ENCODE results near the gene CTSC.

Gene CTSC

DNA sequence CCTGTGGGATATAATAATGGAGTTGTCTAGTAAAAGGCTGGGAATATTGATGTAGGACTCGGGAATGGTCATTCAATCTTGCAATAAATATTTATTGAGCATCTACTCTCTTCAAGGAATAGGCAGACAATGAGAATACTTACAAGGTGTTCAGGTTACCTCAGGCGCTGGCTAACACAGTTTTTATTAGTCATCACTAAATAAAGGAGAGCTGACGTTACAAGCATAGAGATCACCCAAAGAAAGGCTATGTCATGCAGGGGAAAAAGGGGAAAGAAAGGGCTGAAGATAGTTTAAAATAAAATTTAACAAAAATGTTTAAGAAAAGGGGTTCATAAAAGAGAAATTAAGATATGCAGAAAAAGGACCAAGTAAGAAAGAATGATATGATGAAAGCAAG is 15.8 kb upstream of the CTSC start:
- no peak overlapping the region for H3K4me3 ChIP-seq (replicated peaks; ENCODE audit: low read depth, low read length)
- TF ChIP-seq, protein P1, sequence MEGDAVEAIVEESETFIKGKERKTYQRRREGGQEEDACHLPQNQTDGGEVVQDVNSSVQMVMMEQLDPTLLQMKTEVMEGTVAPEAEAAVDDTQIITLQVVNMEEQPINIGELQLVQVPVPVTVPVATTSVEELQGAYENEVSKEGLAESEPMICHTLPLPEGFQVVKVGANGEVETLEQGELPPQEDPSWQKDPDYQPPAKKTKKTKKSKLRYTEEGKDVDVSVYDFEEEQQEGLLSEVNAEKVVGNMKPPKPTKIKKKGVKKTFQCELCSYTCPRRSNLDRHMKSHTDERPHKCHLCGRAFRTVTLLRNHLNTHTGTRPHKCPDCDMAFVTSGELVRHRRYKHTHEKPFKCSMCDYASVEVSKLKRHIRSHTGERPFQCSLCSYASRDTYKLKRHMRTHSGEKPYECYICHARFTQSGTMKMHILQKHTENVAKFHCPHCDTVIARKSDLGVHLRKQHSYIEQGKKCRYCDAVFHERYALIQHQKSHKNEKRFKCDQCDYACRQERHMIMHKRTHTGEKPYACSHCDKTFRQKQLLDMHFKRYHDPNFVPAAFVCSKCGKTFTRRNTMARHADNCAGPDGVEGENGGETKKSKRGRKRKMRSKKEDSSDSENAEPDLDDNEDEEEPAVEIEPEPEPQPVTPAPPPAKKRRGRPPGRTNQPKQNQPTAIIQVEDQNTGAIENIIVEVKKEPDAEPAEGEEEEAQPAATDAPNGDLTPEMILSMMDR (IDR thresholded peaks at IDR 0.05; ENCODE audit: insufficient read depth, low read length, poor library complexity, severe bottlenecking), result no peak

DNA sequence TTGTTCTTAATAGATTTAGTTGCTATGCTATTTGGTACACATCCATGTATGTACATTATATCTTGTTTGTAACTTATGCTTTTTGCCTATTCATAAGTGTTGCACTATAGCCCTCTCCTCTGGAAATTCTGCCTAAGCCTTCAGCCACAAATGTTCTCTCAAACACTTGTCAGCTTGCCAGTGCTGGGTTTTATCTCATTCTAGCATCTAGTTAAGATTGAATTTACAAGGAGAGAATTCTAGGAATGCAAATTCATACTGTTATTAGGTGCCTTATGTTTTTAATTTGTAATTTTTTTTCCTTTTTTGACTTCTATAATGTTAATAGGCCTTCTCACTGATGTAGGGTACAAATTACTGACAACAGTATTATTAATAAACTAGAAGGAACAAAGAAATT is 14.6 kb upstream of the CTSC start:
- Histone ChIP-seq H3K36me3 (ENCODE audit: control insufficient read depth, insufficient read depth, low read length) (no peaks in the 10 kb centered on the region), H3K27me3 (replicated peaks; ENCODE audit: control insufficient read depth, insufficient read depth, low read length) (no peaks in the 10 kb centered on the region), H3K4me3 (replicated peaks; ENCODE audit: low read depth, low read length) (no peak overlapping the region)
- TF ChIP-seq, protein P1 (IDR thresholded peaks at IDR 0.05; ENCODE audit: insufficient read depth, low read length, poor library complexity, severe bottlenecking), result no peak
- no peak for DNase-seq (ENCODE audit: extremely low read depth, insufficient read length)

More for the DNA sequence above, 15.8 kb upstream of the CTSC start:
- DNase-seq (ENCODE audit: extremely low read depth, insufficient read length), result no peak
- Histone ChIP-seq H3K27me3 (replicated peaks; ENCODE audit: control insufficient read depth, insufficient read depth, low read length) (no peaks in the 10 kb centered on the region), H3K36me3 (ENCODE audit: control insufficient read depth, insufficient read depth, low read length) (no peaks in the 10 kb centered on the region)

- TF ChIP-seq, protein P1 (IDR thresholded peaks at IDR 0.05; ENCODE audit: insufficient read depth, low read length, poor library complexity, severe bottlenecking), result no peak
- H3K4me3 ChIP-seq (replicated peaks; ENCODE audit: low read depth, low read length), result no peak overlapping the region
- H3K27me3 ChIP-seq (replicated peaks; ENCODE audit: control insufficient read depth, insufficient read depth, low read length), result no peaks in the 10 kb centered on the region
- no peaks in the 10 kb centered on the region for H3K36me3 ChIP-seq (ENCODE audit: control insufficient read depth, insufficient read depth, low read length)
- DNase-seq (ENCODE audit: extremely low read depth, insufficient read length), result no peak
Observed at GRCh38 chr11:88348870-88349269, 11.3 kb upstream of the CTSC start.

DNA sequence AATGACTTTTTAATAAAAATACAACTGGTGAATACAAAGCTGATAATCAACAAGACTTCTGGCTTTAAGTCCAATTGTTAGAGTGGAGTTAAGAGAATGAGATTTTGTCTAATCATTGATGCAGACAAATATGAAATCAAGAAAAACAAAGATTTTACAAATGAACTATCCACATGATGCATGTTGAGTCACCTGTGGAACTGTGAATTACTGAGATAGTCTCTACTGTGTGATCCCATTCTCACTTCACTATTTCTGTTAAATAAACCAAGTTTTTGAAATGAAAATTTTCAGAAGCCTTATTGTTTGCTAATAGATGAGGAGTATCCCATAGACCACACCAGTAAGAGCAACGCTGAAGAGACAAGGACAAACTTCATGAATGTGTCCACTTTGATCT is 8.4 kb upstream of the CTSC start:
- H3K36me3 ChIP-seq (ENCODE audit: control insufficient read depth, insufficient read depth, low read length), result no peaks in the 10 kb centered on the region
- no peak for DNase-seq (ENCODE audit: extremely low read depth, insufficient read length)
- TF ChIP-seq, protein P1 (IDR thresholded peaks at IDR 0.05; ENCODE audit: insufficient read depth, low read length, poor library complexity, severe bottlenecking), result no peak
- H3K4me3 ChIP-seq (replicated peaks; ENCODE audit: low read depth, low read length), result no peak overlapping the region
- no peaks in the 10 kb centered on the region for H3K27me3 ChIP-seq (replicated peaks; ENCODE audit: control insufficient read depth, insufficient read depth, low read length)

GRCh38 chr11:88345408-88345807 is 7.9 kb upstream of the CTSC start:
- no peak overlapping the region for H3K4me3 ChIP-seq (replicated peaks; ENCODE audit: low read depth, low read length)
- no peak for DNase-seq (ENCODE audit: extremely low read depth, insufficient read length)
- no peaks in the 10 kb centered on the region for H3K27me3 ChIP-seq (replicated peaks; ENCODE audit: control insufficient read depth, insufficient read depth, low read length)
- H3K36me3 ChIP-seq (ENCODE audit: control insufficient read depth, insufficient read depth, low read length), result no peaks in the 10 kb centered on the region
- TF ChIP-seq, protein P1 (IDR thresholded peaks at IDR 0.05; ENCODE audit: insufficient read depth, low read length, poor library complexity, severe bottlenecking), result no peak

DNA sequence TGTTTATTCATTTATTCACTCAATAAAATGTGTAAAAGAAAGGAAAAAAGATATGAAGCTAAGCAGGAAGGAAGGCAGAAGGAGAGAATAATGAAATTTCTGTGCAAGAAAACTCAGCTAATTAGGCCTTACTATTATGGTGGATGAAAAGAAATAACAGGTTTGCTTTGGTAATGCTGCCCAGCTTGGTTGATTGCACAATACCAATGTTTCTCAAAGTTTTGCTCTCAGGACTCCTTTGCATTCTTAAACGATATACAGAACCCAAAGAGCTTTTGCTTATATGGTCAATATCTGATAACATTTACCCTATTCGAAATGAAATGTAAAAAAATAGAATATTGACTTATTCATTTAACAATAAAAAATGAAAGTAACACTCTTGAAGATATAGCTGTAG is 7.3 kb upstream of the CTSC start:
- no peak for DNase-seq (ENCODE audit: extremely low read depth, insufficient read length)
- TF ChIP-seq, protein P1 (IDR thresholded peaks at IDR 0.05; ENCODE audit: insufficient read depth, low read length, poor library complexity, severe bottlenecking), result no peak
- Histone ChIP-seq H3K4me3 (replicated peaks; ENCODE audit: low read depth, low read length) (no peak overlapping the region), H3K36me3 (ENCODE audit: control insufficient read depth, insufficient read depth, low read length) (no peaks in the 10 kb centered on the region), H3K27me3 (replicated peaks; ENCODE audit: control insufficient read depth, insufficient read depth, low read length) (no peaks in the 10 kb centered on the region)
